Endothelial cell of umbilical vein (primary cell): Measurements from ENCODE around the gene IPO5.

Experiments used
- CTCF ChIP-seq, 2 donors: IDR thresholded peaks; 1 replicate in 1 of 2; 2 replicates in 1 of 2; pipeline ENCODE4 v1.5.1; 2011; ENCODE audit warnings: low read length in 2 of 2, mild to moderate bottlenecking in 2 of 2, moderate library complexity in 2 of 2, control low read depth in 1 of 2, inconsistent platforms in 1 of 2, low read depth in 1 of 2; ENCODE audit not compliant: insufficient read depth in 1 of 2; ENCODE audit errors: extremely low read depth in 1 of 2
- EZH2 ChIP-seq: IDR thresholded peaks from 2 replicates; pipeline ENCODE4 v1.6.1; 2012; ENCODE audit warnings: borderline replicate concordance, low read depth, mild to moderate bottlenecking, moderate library complexity, low read length, inconsistent platforms; ENCODE audit not compliant: severe bottlenecking

- no peak for TF ChIP-seq CTCF (IDR thresholded peaks at IDR 0.05; ENCODE audit: extremely low read depth in 1 of 2, insufficient read depth in 1 of 2, low read depth in 1 of 2, low read length in 2 of 2)
- no peak for TF ChIP-seq EZH2
These were observed 9.0 kb upstream of the IPO5 start for GRCh38 chr13:97944396-97945029.
